Omental fat pad (tissue), 4 donors: ENCODE results near the gene AHRR. TPM values are rescaled to one million over a fixed set of nuclear protein-coding genes. Genes with fewer than 3 reads are reported as not detected.

ENCODE experiments used
- ATAC-seq: fragments of 150-250 bp; one replicate; pipeline ENCODE4 v1.9.1; 2016; ENCODE audit warnings: mild to moderate bottlenecking, moderate library complexity; ENCODE audit not compliant: low FRiP score
- DNase-seq: peaks from one replicate; pipeline ENCODE4 v3.0.0-alpha.2; 2019; ENCODE audit warnings: low spot score
- CTCF ChIP-seq, 3 donors: fragments of 450-650 bp; IDR thresholded peaks; one replicate each; pipeline ENCODE4 v1.5.1; 2016 to 2017; ENCODE audit warnings: antibody characterized with exemption in 3 of 3, mild to moderate bottlenecking in 3 of 3, moderate library complexity in 2 of 3
- total RNA-seq, 4 donors: library from RNA; depleted of rRNA; stranded (reverse); fragments of >200 nt; gene quantifications; one replicate each; pipeline ENCODE4 v1.1.0, GENCODE V29; 2016

AHRR gene
- total RNA-seq, 4 donors from 2014 or later: 0.25 to 2.2 (median 1.6) TPM

- no peak for TF ChIP-seq CTCF (IDR thresholded peaks at IDR 0.05)
- no peak for ATAC-seq
- no peak for DNase-seq
These were observed 23.2 kb downstream of the AHRR start for GRCh38 chr5:344668-345067.

GRCh38 chr5:345404-346195 is 24.1 kb downstream of the AHRR start:
- ATAC-seq (no peak), DNase-seq (no peak)
- no peak for TF ChIP-seq CTCF (IDR thresholded peaks at IDR 0.05)

GRCh38 chr5:346229-346935 is 24.9 kb downstream of the AHRR start:
- ATAC-seq (no peak), DNase-seq (no peak)
- TF ChIP-seq CTCF (IDR thresholded peaks at IDR 0.05): no peak

- DNase-seq (no peak), ATAC-seq (no peak)
- TF ChIP-seq CTCF (IDR thresholded peaks at IDR 0.05): no peak
These were observed 26.3 kb downstream of the AHRR start for GRCh38 chr5:347712-348284.

- ATAC-seq (no peak), DNase-seq (no peak)
- TF ChIP-seq CTCF (IDR thresholded peaks at IDR 0.05): no peak
These were observed 27.2 kb downstream of the AHRR start for GRCh38 chr5:348726-349125.

GRCh38 chr5:350355-350754 is 28.8 kb downstream of the AHRR start:
- no peak for TF ChIP-seq CTCF (IDR thresholded peaks at IDR 0.05)
- ATAC-seq: no peak
- no peak for DNase-seq
